COR-L47 (cell line): ENCODE data around the gene PGBD1.
"Not testable (repeated sequence)": the region's sequence is repeated elsewhere in the genome, so short reads cannot be mapped to it uniquely, and the experiment has no call there.

Experiments used
- DNase-seq: peaks from one replicate; lab custom pipeline; 2025; lab: John Stamatoyannopoulos, UW

PGBD1 gene

GRCh38 chr6:28274888-28275287 is 6.5 kb upstream of the PGBD1 start:
- no peak for DNase-seq

DNA sequence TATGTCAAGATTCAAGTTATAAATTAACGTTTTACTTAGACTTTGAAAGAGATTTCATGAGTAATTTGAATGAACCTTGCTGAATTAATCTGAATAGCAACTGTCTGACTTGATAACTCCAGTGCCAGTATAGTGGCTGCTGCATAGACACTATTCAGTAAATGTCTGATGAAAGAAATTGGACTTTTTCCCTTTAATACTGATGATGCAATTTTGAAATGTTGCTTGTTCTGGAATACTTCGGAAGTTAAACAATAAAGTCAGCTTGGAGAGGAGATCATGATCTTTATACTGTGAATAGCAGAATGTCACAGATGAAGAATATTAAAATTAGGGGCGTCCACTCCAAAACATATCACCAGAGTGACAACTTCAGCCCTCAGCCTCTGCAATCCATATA is 3.6 kb upstream of the PGBD1 start:
- no peak for DNase-seq

DNA sequence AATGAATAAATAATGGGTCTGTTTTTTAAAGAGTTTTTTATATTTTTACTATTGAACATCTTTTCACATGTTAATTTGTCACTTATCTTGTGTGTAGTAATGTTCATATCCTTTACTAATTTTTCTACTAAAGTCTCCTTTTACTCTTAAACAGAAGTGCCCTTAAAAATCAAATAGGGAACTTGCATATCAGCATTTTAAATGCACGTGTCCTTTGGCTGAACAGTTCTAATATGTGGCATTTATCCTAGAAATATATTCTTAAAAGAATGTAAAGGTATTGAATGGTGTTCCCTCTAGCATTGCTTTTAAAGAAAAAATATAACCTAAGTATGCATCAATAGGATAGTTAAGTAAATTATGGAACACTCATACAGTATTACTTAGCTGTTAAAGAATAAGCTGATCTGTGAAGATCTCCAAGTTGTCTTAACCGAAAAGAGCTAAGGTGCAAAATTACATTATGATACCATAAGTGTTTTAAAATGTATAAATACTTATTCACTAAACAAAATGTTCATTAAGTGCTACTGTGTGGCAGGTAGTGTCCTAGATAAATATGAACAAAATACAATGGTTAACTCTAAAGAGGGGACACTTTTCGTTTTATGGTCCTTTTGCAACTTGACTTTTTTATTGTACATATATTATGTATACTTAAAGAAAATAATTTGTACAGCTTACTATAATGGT is 631 bp upstream of the PGBD1 start:
- DNase-seq = no peak

- DNase-seq = no peak
These were observed 1.6 kb downstream of the PGBD1 start for GRCh38 chr6:28282926-28283325.

DNA sequence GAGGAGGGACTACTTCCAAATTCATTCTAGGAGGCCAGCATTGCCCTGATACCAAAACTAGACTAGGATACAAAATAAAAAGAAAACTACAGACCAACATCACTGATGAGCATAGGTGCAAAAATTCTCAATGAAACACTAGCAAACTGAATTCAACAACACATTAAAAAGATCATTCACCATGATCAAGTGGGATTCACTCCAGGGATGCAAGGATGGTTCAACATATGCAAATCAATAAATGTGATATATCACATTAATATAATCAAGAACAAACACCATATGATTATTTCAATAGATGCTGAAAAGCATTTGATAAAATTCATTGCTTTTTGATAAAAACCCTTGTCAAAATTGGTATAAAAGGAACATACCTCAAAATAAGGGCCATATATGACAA is 10.2 kb downstream of the PGBD1 start:
- no peak for DNase-seq

DNA sequence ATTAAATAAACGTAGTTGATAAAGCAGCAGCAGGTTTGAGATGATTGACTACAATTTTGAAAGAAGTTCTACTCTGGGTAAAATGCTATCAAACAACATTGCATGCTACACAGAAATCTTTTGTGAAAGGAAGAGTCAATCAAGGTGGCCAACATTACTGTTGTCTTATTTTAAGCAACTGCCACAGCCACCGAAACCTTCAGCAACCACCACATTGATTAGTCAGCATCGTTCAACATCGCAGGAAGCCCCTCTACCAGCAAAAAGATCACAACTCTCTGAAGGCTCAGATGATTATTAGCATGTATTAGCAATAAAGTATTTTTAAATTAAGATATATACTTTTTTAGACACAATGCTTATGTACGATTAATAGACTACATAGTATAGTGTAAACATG is 14.0 kb downstream of the PGBD1 start:
- no peak for DNase-seq

GRCh38 chr6:28296520-28297060 is 15.2 kb downstream of the PGBD1 start:
- no peak for DNase-seq

DNA sequence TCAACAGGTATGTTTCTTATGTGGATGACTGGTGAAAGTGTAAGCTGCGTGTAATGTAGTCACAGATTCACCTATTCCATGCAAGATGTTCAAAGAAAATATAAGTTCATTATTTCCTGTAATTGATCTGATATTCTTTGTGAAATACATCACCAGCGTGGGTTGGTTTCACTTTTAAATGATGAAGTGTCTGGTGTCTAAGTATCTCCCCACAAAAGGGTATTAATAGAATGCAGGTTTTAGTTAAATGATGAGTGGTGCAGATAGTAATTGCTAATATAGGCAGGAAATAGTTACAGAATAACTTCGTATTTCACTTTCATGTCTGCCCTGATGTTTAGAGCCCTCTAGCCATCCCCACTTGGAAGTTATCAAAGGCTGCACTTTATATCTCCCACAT is 22.2 kb downstream of the PGBD1 start:
- no peak for DNase-seq

DNA sequence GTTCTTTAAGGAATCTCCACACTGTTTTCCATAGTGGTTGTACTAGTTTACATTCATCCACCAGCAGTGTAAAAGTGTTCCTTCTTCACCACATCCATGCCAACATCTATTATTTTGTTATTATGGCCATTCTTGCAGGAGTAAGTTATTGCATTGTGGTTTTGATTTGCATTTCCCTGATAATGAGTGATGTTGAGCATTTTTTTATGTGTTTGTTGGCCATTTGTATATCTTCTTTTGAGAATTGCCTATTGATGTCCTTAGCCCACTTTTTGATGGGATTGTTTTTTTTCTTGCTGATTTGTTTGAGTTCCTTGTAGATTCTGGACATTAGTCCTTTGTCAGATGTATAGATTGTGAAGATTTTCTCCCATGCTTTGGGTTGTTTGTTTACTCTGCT is 25.0 kb downstream of the PGBD1 start:
- DNase-seq = not testable (repeated sequence)

- DNase-seq = no peak
These were observed 29.9 kb downstream of the PGBD1 start for GRCh38 chr6:28311139-28311823.

DNA sequence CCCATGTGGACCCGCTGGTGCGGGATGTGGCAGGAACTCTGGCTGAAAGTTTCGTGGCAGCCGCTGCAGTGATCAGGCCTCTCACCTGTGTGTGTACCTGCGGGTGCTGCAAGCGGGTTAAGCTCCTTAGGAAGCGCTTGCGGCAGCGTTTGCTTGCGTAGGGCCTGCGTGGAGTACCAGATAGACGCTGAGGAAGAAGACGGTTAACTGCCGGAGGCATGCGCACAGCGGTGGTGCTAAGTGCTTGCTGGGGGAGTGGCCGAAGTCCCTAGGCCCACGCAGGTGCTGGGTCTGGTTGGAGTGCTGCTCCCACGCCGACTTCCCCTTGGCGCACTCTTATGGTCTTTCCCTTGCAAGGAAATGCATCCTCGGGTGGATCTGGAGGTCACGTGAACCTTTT is 31.6 kb downstream of the PGBD1 start:
- DNase-seq = no peak

- no peak for DNase-seq
These were observed 34.3 kb downstream of the PGBD1 start for GRCh38 chr6:28315628-28316027.

GRCh38 chr6:28317866-28318265 is 36.5 kb downstream of the PGBD1 start:
- DNase-seq = not testable (repeated sequence)

- no peak for DNase-seq
These were observed 41.3 kb downstream of the PGBD1 start for GRCh38 chr6:28322661-28323060.

- DNase-seq = no peak
These were observed 42.5 kb downstream of the PGBD1 start for GRCh38 chr6:28323813-28324424.

- no peak for DNase-seq
These were observed 45.1 kb downstream of the PGBD1 start for GRCh38 chr6:28326371-28326948.

DNA sequence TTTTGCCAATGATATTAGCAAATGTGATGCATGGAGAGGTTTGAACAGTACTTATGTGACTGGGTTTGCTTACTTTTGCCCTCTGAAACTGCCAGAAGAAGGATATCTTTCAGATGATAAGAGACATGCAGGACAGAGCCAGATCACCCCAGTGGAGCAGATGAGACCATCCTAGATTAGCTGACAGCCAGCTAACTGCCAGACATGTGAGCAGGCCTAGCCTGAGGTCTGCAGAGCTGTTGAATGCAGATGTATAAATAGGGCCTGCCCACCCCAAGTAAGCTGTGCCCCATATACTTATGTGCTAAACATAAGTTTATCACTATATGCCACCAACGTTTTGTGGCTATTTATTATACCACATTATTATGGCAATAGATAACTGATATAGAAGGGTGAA is 48.7 kb downstream of the PGBD1 start:
- DNase-seq = no peak

- DNase-seq = no peak
These were observed 51.7 kb downstream of the PGBD1 start for GRCh38 chr6:28333047-28333446.

- no peak for DNase-seq
These were observed 52.2 kb downstream of the PGBD1 start for GRCh38 chr6:28333599-28334018.

DNA sequence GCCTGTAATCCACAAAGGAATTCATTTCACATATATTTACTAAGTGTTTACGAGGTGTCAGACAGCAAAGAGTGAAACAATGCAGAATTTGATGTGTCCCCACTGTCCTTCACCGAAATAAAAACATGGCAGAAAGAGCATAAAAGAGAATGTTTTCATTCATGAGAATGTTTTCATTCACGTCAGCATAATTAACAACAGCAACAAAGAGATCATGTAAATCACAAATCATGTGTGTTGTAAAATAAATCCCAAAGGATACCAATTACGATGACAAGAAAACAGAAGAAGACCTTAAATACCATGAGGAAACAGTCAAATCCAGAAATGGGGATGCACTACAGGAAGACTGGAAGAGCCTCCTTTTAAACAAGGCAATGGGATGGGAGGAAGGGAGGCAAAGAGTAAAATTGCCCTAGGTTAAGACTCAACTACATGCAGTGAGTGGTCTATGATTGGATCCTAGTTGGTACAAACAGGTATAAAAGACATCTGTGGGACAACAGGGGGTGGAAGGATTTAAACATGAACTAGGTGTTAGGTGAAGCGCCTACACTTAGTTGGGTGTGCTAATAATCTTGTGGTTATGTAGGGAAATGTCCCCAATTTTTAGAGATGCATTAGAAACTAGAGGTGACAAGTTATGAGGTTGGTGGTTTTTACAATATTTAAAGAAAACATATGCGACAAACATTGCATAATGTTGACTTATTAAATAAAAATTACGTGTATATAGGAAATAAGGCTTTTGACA is 53.1 kb downstream of the PGBD1 start:
- no peak for DNase-seq

- no peak for DNase-seq
These were observed 53.7 kb downstream of the PGBD1 start for GRCh38 chr6:28335040-28335563.
